ENCODE results near the gene UBE2U.

Gene UBE2U

DNA sequence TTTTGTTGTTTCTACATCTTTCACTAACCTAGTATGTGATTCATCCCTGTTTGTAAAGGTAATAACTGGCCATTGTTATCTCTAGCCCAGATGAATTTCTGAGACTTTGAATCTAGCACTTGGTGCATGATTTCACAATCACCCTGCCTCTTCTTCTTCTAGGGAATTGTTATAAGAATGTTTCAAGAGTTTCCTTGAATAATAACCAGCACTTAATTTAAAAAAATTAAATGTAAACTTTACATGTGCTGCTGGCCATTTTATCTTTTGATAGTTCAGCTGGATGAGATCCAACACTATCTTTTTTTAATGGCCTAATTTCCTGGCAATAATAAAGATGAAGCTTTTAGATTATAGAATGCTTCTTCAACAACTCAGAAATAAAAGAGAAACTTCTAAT lies 31.8 kb downstream of the UBE2U start:
- no peak for TF ChIP-seq EP300 (IDR thresholded peaks at IDR 0.05; ENCODE audit: borderline replicate concordance)
- no peak for TF ChIP-seq TEAD4 (IDR thresholded peaks at IDR 0.05)
- TF ChIP-seq FOXM1 (IDR thresholded peaks at IDR 0.05; ENCODE audit: borderline replicate concordance, low read depth) = no peak
- no peak for TF ChIP-seq TCF12 (IDR thresholded peaks at IDR 0.05; ENCODE audit: low read depth)
- no peak for TF ChIP-seq ZBTB7A (IDR thresholded peaks at IDR 0.05; ENCODE audit: low read depth)
- TF ChIP-seq, protein P1, sequence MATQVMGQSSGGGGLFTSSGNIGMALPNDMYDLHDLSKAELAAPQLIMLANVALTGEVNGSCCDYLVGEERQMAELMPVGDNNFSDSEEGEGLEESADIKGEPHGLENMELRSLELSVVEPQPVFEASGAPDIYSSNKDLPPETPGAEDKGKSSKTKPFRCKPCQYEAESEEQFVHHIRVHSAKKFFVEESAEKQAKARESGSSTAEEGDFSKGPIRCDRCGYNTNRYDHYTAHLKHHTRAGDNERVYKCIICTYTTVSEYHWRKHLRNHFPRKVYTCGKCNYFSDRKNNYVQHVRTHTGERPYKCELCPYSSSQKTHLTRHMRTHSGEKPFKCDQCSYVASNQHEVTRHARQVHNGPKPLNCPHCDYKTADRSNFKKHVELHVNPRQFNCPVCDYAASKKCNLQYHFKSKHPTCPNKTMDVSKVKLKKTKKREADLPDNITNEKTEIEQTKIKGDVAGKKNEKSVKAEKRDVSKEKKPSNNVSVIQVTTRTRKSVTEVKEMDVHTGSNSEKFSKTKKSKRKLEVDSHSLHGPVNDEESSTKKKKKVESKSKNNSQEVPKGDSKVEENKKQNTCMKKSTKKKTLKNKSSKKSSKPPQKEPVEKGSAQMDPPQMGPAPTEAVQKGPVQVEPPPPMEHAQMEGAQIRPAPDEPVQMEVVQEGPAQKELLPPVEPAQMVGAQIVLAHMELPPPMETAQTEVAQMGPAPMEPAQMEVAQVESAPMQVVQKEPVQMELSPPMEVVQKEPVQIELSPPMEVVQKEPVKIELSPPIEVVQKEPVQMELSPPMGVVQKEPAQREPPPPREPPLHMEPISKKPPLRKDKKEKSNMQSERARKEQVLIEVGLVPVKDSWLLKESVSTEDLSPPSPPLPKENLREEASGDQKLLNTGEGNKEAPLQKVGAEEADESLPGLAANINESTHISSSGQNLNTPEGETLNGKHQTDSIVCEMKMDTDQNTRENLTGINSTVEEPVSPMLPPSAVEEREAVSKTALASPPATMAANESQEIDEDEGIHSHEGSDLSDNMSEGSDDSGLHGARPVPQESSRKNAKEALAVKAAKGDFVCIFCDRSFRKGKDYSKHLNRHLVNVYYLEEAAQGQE (IDR thresholded peaks at IDR 0.05; ENCODE audit: low read depth) = no peak

DNA sequence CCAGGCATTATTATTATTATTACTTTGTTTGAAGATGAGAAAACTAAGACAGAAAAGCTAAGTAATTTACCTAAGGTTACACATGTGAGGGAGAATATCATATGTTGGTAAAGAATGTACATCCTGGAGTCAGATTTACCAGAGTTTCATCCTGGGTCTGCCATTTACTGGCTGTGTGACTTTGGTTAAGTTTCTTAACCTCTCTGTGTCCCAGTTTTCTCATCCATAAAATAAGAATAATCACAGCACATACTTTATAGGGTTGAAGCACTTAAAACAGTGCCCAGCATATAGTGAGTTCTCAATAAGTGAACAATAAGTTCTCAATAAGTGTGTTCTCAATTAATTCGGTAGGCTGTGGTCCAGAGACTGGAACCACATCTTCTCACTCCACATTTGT lies 32.5 kb downstream of the UBE2U start:
- TF ChIP-seq EP300 (IDR thresholded peaks at IDR 0.05; ENCODE audit: borderline replicate concordance) (no peak), TCF12 (IDR thresholded peaks at IDR 0.05; ENCODE audit: low read depth) (no peak), TEAD4 (IDR thresholded peaks at IDR 0.05) (no peak), NFIC (IDR thresholded peaks at IDR 0.05) (no peak), CEBPB (IDR thresholded peaks at IDR 0.05) (no peak)
- TF ChIP-seq, protein P2, sequence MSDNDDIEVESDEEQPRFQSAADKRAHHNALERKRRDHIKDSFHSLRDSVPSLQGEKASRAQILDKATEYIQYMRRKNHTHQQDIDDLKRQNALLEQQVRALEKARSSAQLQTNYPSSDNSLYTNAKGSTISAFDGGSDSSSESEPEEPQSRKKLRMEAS (IDR thresholded peaks at IDR 0.05) = no peak
- TF ChIP-seq, protein P1 (IDR thresholded peaks at IDR 0.05; ENCODE audit: low read depth) = no peak

DNA sequence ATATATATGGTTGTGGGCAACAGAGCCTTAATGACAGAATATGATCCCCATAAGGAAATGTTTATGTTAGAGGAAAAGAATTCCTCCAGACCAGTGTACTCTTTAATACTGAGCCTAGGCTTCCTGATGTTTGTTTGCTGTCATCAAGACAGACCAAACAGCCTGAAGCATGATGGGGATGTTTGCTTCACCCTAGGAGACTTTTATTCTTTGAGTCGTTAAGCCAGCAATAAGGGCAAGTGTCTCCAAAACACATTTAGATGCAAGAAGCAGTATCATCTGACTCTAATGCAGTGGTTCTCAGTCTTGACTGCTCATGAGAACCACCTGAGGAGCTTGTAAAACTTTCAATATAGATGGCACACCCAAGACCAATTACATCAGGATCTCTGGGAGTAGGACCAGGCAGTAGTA lies 33.1 kb downstream of the UBE2U start:
- no peak for TF ChIP-seq YY1 (IDR thresholded peaks at IDR 0.05; ENCODE audit: low read depth)
- no peak for TF ChIP-seq ZBTB7A (IDR thresholded peaks at IDR 0.05; ENCODE audit: low read depth)
- TF ChIP-seq EP300 (IDR thresholded peaks at IDR 0.05; ENCODE audit: borderline replicate concordance) = no peak
- TF ChIP-seq NFIC (IDR thresholded peaks at IDR 0.05) = no peak
- no peak for TF ChIP-seq CREB1 (IDR thresholded peaks at IDR 0.05; ENCODE audit: low read depth)
- no peak for TF ChIP-seq RAD21 (IDR thresholded peaks at IDR 0.05; ENCODE audit: low read depth)

DNA sequence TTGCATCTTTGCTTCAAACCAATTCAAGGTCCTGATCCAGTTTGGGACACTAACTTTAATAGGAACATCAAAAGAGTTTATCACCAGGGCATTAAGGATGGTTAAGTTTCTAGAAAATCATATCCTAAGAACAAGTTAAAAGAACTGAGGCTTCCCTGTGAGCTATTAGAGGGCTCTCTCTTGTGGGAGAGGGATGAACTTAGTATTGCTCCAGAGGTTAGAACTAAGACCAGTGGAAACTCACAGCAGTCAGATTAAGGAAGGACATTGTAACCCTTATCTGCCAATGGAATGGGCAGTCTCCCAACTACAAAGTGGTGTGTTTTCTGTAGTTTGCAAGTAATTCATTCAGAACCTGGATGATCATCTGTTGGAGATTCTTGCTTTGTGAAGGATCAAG lies 36.8 kb downstream of the UBE2U start:
- no peak for TF ChIP-seq RAD21 (IDR thresholded peaks at IDR 0.05; ENCODE audit: low read depth)
- TF ChIP-seq, protein P2 (IDR thresholded peaks at IDR 0.05) = no peak
- TF ChIP-seq EGR1 (IDR thresholded peaks at IDR 0.05) = no peak
- TF ChIP-seq CREB1 (IDR thresholded peaks at IDR 0.05; ENCODE audit: low read depth) = no peak

DNA sequence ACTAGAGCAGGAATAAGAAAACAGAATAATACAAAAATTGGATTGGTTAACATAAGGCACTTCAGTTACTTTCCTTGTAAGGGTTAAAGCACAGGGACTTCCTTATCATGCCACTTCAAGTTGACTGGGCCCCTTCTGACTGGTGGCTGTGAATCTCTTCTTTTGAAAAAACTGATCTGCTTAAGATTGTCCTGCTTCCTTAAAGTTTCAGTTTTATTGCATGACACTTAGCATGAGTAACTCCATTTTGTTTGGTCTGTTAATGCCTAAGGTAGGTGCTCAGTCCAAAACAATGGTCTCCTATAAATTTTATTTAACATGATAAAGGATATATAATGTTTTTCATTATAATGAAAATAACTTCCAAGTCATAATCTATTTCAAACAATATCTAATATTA lies 37.6 kb downstream of the UBE2U start:
- TF ChIP-seq TEAD4 (IDR thresholded peaks at IDR 0.05) (no peak), TCF12 (IDR thresholded peaks at IDR 0.05; ENCODE audit: low read depth) (no peak), NFIC (IDR thresholded peaks at IDR 0.05) (no peak), EGR1 (IDR thresholded peaks at IDR 0.05) (no peak), CREB1 (IDR thresholded peaks at IDR 0.05; ENCODE audit: low read depth) (no peak), RAD21 (IDR thresholded peaks at IDR 0.05; ENCODE audit: low read depth) (no peak), ZBTB7A (IDR thresholded peaks at IDR 0.05; ENCODE audit: low read depth) (no peak), FOXM1 (IDR thresholded peaks at IDR 0.05; ENCODE audit: borderline replicate concordance, low read depth) (no peak), CEBPB (IDR thresholded peaks at IDR 0.05) (no peak), EP300 (IDR thresholded peaks at IDR 0.05; ENCODE audit: borderline replicate concordance) (no peak), YY1 (IDR thresholded peaks at IDR 0.05; ENCODE audit: low read depth) (no peak), TAF1 (IDR thresholded peaks at IDR 0.05; ENCODE audit: low read depth) (no peak)
- TF ChIP-seq, protein P1 (IDR thresholded peaks at IDR 0.05; ENCODE audit: low read depth) = no peak
- TF ChIP-seq, protein P3, sequence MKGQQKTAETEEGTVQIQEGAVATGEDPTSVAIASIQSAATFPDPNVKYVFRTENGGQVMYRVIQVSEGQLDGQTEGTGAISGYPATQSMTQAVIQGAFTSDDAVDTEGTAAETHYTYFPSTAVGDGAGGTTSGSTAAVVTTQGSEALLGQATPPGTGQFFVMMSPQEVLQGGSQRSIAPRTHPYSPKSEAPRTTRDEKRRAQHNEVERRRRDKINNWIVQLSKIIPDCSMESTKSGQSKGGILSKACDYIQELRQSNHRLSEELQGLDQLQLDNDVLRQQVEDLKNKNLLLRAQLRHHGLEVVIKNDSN (IDR thresholded peaks at IDR 0.05) = no peak
- TF ChIP-seq, protein P2 (IDR thresholded peaks at IDR 0.05) = no peak
